PC-9 (cell line): ENCODE data around the gene PRSS33.

Experiments
- EZH2 ChIP-seq: fragments of 200-600 bp; sonication (generic); IDR thresholded peaks from 2 replicates; pipeline ENCODE4 v1.8.0; 2017; ENCODE audit warnings: antibody characterized with exemption, low read depth
- TF ChIP-seq, protein P1 (sequence below): fragments of 200-600 bp; sonication (generic); conservative IDR thresholded peaks from 2 replicates; pipeline ENCODE4 v1.6.1; 2017; ENCODE audit warnings: mixed run types, antibody characterized with exemption, mild to moderate bottlenecking, moderate library complexity

DNA sequence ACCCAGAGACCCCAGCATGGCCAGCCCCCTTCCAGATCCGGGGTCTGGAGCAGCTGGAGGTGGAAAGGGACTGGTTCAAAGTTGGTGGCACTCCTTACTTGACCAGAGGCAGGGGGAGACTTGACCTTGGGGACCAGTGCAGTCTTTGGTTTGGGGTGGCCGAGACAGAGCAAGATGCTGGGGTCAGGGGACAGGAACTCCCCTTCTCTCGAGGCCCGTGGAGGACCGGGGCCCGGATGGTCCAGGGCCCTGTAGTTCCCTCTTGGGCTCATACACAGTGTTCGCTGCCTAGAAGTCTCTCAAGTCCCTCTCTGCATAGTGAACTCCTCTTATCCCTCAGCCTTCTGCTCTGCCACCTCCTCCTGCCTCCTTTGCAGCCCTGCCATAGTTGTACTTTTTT, 601 bp upstream of the PRSS33 start:
- TF ChIP-seq EZH2 = no peak
- TF ChIP-seq, protein P1, sequence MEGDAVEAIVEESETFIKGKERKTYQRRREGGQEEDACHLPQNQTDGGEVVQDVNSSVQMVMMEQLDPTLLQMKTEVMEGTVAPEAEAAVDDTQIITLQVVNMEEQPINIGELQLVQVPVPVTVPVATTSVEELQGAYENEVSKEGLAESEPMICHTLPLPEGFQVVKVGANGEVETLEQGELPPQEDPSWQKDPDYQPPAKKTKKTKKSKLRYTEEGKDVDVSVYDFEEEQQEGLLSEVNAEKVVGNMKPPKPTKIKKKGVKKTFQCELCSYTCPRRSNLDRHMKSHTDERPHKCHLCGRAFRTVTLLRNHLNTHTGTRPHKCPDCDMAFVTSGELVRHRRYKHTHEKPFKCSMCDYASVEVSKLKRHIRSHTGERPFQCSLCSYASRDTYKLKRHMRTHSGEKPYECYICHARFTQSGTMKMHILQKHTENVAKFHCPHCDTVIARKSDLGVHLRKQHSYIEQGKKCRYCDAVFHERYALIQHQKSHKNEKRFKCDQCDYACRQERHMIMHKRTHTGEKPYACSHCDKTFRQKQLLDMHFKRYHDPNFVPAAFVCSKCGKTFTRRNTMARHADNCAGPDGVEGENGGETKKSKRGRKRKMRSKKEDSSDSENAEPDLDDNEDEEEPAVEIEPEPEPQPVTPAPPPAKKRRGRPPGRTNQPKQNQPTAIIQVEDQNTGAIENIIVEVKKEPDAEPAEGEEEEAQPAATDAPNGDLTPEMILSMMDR = no peak
